Stimulated activated CD8-positive, alpha-beta memory T cell treated with anti-CD3 and anti-CD28 coated beads, Interleukin-4, amount 100 ng/mL, for 4 hours (primary cell): ENCODE results near the gene IL1R1.

Experiments
- DNase-seq, 2 donors: peaks; one replicate each; pipeline ENCODE4 v3.0.0-alpha.2; 2020; ENCODE audit warnings: low read depth in 2 of 2, low spot score in 1 of 2

IL1R1 gene

GRCh38 chr2:102137138-102137537, 5.4 kb upstream of the IL1R1 start:
- DNase-seq = no peak

GRCh38 chr2:102138331-102138730, 4.2 kb upstream of the IL1R1 start:
- DNase-seq = no peak

GRCh38 chr2:102139851-102140250, 2.7 kb upstream of the IL1R1 start:
- no peak for DNase-seq

- DNase-seq = no peak
These were observed 2.2 kb upstream of the IL1R1 start for GRCh38 chr2:102140377-102140776.

- DNase-seq = no peak
These were observed 1.3 kb upstream of the IL1R1 start for GRCh38 chr2:102141011-102141943.

GRCh38 chr2:102142829-102143449, 393 bp downstream of the IL1R1 start:
- no peak for DNase-seq

- DNase-seq = no peak
These were observed 972 bp downstream of the IL1R1 start for GRCh38 chr2:102143450-102143985.

- no peak for DNase-seq
These were observed 1.6 kb downstream of the IL1R1 start for GRCh38 chr2:102144128-102144527.

GRCh38 chr2:102145107-102145506, 2.6 kb downstream of the IL1R1 start:
- DNase-seq = no peak

GRCh38 chr2:102145934-102146333, 3.4 kb downstream of the IL1R1 start:
- no peak for DNase-seq

GRCh38 chr2:102147935-102148334, 5.4 kb downstream of the IL1R1 start:
- peak in 1 of 2 donors; percentile 32 for DNase-seq

- DNase-seq = no peak
These were observed 6.7 kb downstream of the IL1R1 start for GRCh38 chr2:102149243-102149642.

GRCh38 chr2:102149644-102150455, 7.3 kb downstream of the IL1R1 start:
- no peak for DNase-seq

GRCh38 chr2:102154364-102154763, 11.8 kb downstream of the IL1R1 start:
- DNase-seq = no peak

GRCh38 chr2:102154946-102155702, 12.6 kb downstream of the IL1R1 start:
- no peak for DNase-seq

- no peak for DNase-seq
These were observed 13.4 kb downstream of the IL1R1 start for GRCh38 chr2:102155703-102156515.

- DNase-seq = no peak
These were observed 15.6 kb downstream of the IL1R1 start for GRCh38 chr2:102158011-102158755.

GRCh38 chr2:102159295-102159694, 16.7 kb downstream of the IL1R1 start:
- DNase-seq = no peak

GRCh38 chr2:102166189-102166845, 23.8 kb downstream of the IL1R1 start:
- no peak for DNase-seq
